Measurements from ENCODE around the gene PRCP. TPM values are rescaled to one million over a fixed set of nuclear protein-coding genes. Genes with fewer than 3 reads are reported as not detected.

Gene PRCP
- total and polyA plus RNA-seq, 2 experiments from 2014 or later = 33.3 to 52.8 TPM

GRCh38 chr11:82818409-82819043, 81.7 kb downstream of the PRCP start (continued):
- TF ChIP-seq CTCF (conservative IDR thresholded peaks at IDR 0.05; ENCODE audit: low read depth in 2 of 2) = peak; percentile 26 to 53; a peak in 3 of 4 replicates

- H3K4me3 Mint-ChIP-seq = no peak overlapping the region
- peaks cover 5% of the 10 kb centered on the region for H3K27me3 Mint-ChIP-seq (ENCODE audit: insufficient read depth, low read depth, poor library complexity)
- Histone ChIP-seq H3F3A (replicated peaks; ENCODE audit: low read depth) (no peaks in the 10 kb centered on the region), H2AFZ (peak overlapping the region; percentile 87; the same call in 1 of the 2 replicates), H3K4me2 (peak overlapping the region; percentile 44; the same call in 1 of the 2 replicates), H3K27me3 (ENCODE audit: insufficient read depth) (no peaks in the 10 kb centered on the region), H3K79me2 (replicated peaks; ENCODE audit: insufficient read depth) (no peaks in the 10 kb centered on the region), H4K20me1 (replicated peaks; ENCODE audit: insufficient read depth) (no peaks in the 10 kb centered on the region), H3K4me3 (no peak overlapping the region), H3K27ac (ENCODE audit: low read depth) (no peak overlapping the region), H3K4me1 (ENCODE audit: insufficient read depth) (peaks cover 12% of the 10 kb centered on the region), H3K36me3 (ENCODE audit: insufficient read depth) (no peaks in the 10 kb centered on the region), H3K9me2 (ENCODE audit: insufficient read depth) (no peaks in the 10 kb centered on the region)
- H3K9me3 Mint-ChIP-seq = no peaks in the 10 kb centered on the region
- DNase-seq (ENCODE audit: low spot score) = no peak
- no peak for ATAC-seq
- no peak overlapping the region for H3K27ac Mint-ChIP-seq
- peaks cover 14% of the 10 kb centered on the region for H3K4me1 Mint-ChIP-seq
- TF ChIP-seq ZNF331 (CRISPR knock-in tag; IDR thresholded peaks at IDR 0.05; ENCODE audit: low read depth) (no peak), STAT1 (IDR thresholded peaks at IDR 0.05; ENCODE audit: unreplicated experiment) (no peak), NANOG (IDR thresholded peaks at IDR 0.05; ENCODE audit: borderline replicate concordance) (no peak), REST (IDR thresholded peaks at IDR 0.05; ENCODE audit: unreplicated experiment) (no peak), POLR2AphosphoS5 (IDR thresholded peaks at IDR 0.05; ENCODE audit: low read depth) (no peak), JUNB (IDR thresholded peaks at IDR 0.05; ENCODE audit: unreplicated experiment) (no peak), ZNF114 (CRISPR knock-in tag; IDR thresholded peaks at IDR 0.05) (no peak), CTCF (conservative IDR thresholded peaks at IDR 0.05; ENCODE audit: low read depth in 2 of 2) (no peak), EZH2 (IDR thresholded peaks at IDR 0.05; ENCODE audit: low read depth, unreplicated experiment) (no peak), ETS1 (IDR thresholded peaks at IDR 0.05) (no peak), EZH2phosphoT487 (IDR thresholded peaks at IDR 0.05; ENCODE audit: unreplicated experiment) (no peak), CREB1 (CRISPR knock-in tag; IDR thresholded peaks at IDR 0.05; ENCODE audit: low read depth) (no peak)
- H3K36me3 Mint-ChIP-seq (ENCODE audit: low read depth) = no peaks in the 10 kb centered on the region
Observed at GRCh38 chr11:82815406-82815805, 84.8 kb downstream of the PRCP start.
